IPS-NIHi7 (cell line): ENCODE measurements around the gene CCDC136.

Experiments
- DNase-seq: peaks from one replicate; pipeline ENCODE4 v3.0.0; 2012; ENCODE audit warnings: mixed read lengths; ENCODE audit errors: extremely low spot score

Gene CCDC136

GRCh38 chr7:128844777-128845311 lies 53.1 kb downstream of the CCDC136 start:
- no peak for DNase-seq

DNA sequence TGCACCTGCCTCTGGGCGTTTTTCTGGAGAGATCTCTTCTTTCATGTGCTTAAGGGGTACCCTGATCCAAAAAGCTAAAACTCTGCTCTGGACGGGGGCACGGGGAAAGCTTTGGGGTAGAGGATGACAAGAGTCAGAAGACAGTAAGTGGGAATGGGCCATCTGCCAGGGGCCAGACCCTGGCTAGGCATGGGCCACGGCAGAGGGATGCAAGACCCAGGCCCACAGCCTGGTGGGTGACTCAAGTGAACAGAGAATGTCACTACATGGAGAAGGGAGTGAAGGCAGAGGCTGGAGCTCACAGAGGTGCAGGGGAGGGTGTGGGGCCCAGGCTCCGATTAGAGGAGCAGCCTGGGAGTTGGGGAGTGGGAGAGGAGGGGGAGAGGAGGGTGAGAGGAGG lies 53.7 kb downstream of the CCDC136 start:
- no peak for DNase-seq

DNA sequence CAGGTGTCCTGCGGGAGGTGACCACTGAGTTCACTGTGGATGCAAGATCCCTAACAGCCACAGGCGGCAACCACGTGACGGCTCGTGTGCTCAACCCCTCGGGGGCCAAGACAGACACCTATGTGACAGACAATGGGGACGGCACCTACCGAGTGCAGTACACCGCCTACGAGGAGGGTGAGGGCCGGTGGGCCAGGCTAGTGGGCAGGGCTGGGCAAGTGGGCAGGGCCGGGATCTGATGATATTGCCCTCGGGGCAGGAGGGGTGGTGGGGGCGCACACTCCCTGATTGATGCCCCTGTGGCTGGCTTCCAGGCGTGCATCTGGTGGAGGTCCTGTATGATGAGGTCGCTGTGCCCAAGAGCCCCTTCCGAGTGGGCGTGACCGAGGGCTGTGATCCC lies 54.2 kb downstream of the CCDC136 start:
- no peak for DNase-seq

DNA sequence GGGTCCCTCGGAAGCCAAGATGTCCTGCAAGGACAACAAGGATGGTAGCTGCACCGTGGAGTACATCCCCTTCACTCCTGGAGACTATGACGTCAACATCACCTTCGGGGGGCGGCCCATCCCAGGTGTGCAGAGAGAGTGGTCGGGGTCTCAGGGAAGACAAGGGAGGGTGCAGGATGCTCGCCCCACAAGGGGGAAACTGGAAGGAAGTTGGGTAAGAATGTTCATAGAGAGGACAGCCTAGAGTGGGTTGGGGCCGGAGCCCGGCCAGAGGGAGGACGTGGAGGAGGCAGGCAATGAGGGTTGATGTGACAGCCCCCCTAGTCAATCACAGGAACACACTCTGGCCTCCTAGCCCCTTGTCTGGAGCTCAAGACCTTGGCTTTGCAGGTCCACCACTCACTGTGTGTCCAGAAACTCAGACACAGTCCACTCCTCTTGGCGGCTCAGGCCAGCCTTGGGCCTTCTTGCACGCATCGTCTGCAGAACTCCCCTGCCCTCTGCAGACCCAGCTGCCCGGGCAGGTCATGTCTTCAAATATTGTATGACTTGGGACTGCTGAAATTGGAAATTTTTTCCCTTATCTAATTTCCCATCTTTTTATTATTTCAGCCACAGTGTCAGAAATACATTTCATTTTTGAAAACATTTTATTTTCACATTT lies 55.1 kb downstream of the CCDC136 start:
- no peak for DNase-seq

- DNase-seq, result no peak
Observed at GRCh38 chr7:128847721-128848211, 56.0 kb downstream of the CCDC136 start.

DNA sequence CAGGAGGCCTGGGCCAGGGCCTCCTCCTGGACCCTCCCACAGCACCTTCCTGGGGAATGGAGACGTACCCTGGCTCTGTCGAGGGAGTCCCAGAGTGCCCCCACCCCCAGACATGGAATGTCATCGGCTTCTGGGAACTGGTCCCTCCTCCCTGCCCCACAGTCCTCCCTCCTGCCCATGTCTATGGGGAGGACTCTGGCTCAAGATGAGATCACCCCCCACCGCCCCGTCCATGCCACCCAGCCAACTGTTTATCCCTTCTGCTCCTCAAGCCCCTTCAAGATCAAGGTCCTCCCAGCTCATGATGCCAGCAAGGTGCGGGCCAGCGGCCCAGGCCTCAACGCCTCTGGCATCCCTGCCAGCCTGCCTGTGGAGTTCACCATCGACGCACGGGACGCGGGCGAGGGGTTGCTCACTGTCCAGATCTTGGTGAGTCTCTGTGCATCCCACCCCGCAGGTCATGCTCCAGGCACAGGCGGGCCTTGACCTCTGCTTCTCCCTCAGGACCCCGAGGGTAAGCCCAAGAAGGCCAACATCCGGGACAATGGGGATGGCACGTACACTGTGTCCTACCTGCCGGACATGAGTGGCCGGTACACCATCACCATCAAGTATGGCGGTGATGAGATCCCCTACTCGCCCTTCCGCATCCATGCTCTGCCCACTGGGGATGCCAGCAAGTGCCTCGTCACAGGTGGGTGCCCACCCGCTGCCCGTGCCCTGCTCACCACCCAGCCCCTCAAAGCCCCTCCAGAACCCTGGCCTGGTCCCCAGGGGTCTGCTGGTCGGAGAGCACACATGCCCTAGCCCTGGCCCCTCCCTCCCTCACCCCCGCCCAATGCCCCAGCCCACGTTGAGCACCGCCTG lies 56.8 kb downstream of the CCDC136 start:
- DNase-seq, result no peak

GRCh38 chr7:128849156-128849515 lies 57.4 kb downstream of the CCDC136 start:
- no peak for DNase-seq

- no peak for DNase-seq
Observed at GRCh38 chr7:128849804-128850490, 58.2 kb downstream of the CCDC136 start.

DNA sequence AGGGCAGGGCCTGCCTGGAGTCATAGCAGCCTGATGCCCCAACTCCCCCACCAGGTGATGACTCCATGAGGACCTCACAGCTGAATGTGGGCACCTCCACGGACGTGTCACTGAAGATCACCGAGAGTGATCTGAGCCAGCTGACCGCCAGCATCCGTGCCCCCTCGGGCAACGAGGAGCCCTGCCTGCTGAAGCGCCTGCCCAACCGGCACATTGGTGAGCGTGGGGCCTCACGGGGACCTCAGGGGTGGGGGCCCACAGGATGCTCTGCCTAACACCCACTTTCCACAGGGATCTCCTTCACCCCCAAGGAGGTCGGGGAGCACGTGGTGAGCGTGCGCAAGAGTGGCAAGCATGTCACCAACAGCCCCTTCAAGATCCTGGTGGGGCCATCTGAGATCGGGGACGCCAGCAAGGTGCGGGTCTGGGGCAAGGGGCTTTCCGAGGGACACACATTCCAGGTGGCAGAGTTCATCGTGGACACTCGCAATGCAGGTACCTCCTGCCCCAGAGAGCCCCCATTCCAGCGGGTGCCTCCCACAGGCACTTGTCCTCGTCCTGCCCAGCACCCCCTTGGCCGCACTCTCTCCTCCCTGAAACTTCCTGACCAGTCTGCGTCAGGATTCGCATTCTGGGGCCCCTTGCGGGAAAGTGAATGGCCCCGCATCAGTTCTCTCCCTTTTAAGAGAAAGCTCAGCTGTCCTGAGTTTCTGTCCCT lies 60.9 kb downstream of the CCDC136 start:
- DNase-seq, result no peak

DNA sequence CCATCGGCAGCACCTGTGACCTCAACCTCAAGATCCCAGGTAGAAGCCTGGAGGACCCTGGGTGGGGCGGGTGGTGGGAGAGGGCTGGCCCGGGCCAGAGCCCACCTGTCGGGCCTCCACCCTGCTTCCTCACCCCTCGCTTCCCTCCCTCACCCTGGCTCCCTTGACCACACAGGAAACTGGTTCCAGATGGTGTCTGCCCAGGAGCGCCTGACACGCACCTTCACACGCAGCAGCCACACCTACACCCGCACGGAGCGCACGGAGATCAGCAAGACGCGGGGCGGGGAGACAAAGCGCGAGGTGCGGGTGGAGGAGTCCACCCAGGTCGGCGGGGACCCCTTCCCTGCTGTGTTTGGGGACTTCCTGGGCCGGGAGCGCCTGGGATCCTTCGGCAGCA lies 62.0 kb downstream of the CCDC136 start:
- no peak for DNase-seq

DNA sequence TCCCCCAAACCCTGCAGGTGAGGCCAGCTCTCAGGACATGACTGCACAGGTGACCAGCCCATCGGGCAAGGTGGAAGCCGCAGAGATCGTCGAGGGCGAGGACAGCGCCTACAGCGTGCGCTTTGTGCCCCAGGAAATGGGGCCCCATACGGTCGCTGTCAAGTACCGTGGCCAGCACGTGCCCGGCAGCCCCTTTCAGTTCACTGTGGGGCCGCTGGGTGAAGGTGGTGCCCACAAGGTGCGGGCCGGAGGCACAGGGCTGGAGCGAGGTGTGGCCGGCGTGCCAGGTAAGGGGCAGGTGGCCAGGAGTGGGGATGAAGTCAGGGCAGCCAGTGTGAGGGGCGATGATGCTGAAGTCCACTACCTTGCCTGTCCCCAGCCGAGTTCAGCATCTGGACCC lies 62.6 kb downstream of the CCDC136 start:
- no peak for DNase-seq

GRCh38 chr7:128855559-128855958 lies 63.8 kb downstream of the CCDC136 start:
- DNase-seq, result no peak

DNA sequence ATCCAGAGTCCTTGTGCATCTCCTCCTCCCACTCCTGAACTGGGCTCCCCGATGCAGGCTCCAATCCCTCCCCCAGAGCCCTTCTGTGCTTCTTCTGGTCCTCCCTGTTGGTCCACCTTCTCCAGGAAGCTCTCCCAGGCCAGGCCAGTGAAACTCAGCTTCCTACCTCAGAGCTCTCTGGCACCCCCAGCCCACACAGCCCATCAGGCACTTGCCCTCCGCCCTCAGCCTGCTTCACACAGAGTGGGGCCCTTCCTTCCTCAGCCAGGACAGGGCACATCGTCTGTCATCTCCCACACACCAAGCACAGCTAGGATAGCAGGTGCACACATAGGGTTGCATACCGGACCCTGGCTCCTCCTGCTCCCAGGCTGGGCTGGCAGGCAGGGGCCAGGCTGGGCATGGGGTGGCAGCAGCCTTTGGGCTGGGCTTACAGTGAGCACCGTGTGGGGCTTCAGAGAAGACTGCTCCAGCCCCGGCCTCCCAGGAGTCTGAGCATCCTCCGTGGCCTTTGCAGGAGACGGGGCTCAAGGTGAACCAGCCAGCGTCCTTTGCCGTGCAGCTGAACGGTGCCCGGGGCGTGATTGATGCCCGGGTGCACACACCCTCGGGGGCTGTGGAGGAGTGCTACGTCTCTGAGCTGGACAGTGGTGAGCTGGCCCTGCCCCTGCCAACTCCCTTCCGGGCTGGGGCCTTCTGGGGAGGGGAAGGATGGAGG lies 64.4 kb downstream of the CCDC136 start:
- DNase-seq, result no peak

DNA sequence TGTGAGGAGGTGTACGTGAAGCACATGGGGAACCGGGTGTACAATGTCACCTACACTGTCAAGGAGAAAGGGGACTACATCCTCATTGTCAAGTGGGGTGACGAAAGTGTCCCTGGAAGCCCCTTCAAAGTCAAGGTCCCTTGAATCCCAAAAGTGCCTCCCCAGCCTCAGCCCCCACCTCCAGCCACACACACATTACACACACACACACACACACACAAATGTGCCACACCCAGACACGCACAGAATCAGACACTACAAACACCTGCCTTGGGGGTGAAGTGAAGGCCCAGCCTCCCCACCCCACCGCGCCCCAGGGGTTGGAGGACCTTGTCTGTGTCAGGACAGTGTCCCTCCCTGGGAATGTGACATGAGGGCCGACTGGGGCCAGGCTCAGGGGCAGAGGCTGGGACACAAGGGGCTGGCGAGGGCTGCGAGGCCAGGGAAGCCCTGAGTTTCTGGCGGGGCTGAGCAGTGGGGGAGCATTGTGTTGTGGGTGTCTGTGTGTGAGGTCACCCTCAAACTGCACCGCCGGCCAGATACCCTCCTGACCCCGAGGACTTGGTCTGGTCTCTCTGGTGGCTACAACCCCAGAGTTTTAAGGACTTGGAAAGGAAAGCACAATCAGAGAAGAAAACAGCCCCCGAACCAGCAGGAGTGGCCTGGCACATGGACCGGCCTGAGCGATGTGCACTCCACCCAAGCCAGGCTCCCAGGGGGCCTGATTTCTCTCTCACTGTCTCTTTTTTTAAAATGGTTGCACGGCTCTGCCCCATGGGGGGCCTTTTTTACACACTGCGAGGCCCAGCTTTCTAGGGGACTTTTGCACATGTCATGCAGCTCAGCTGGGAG lies 66.8 kb downstream of the CCDC136 start:
- no peak for DNase-seq

- no peak for DNase-seq
Observed at GRCh38 chr7:128859232-128860157, 67.7 kb downstream of the CCDC136 start.

- DNase-seq, result peak; percentile 52
Observed at GRCh38 chr7:128860158-128861073, 68.6 kb downstream of the CCDC136 start.

- no peak for DNase-seq
Observed at GRCh38 chr7:128861957-128862570, 70.3 kb downstream of the CCDC136 start.
